ENCODE results near the gene JKAMP. TPM values are rescaled to one million over a fixed set of nuclear protein-coding genes. Genes with fewer than 3 reads are reported as not detected.
"Not testable (repeated sequence)": the region's sequence is repeated elsewhere in the genome, so short reads cannot be mapped to it uniquely, and the experiment has no call there.

Gene JKAMP
- total RNA-seq: 10 to 100 TPM; 31.6 to 31.7 TPM
- long read RNA-seq, transcript JKAMP-203 (7 exons, 1,636 nt): minor isoform, 16 of 63 reads
- long read RNA-seq, transcript JKAMP-201 (7 exons, 1,726 nt): major isoform, 34 of 63 reads
- long read RNA-seq, partial matches to known transcripts: 1 of 63 reads
- long read RNA-seq, other reads (novel, unspliced or antisense): 9 of 63 reads

DNA sequence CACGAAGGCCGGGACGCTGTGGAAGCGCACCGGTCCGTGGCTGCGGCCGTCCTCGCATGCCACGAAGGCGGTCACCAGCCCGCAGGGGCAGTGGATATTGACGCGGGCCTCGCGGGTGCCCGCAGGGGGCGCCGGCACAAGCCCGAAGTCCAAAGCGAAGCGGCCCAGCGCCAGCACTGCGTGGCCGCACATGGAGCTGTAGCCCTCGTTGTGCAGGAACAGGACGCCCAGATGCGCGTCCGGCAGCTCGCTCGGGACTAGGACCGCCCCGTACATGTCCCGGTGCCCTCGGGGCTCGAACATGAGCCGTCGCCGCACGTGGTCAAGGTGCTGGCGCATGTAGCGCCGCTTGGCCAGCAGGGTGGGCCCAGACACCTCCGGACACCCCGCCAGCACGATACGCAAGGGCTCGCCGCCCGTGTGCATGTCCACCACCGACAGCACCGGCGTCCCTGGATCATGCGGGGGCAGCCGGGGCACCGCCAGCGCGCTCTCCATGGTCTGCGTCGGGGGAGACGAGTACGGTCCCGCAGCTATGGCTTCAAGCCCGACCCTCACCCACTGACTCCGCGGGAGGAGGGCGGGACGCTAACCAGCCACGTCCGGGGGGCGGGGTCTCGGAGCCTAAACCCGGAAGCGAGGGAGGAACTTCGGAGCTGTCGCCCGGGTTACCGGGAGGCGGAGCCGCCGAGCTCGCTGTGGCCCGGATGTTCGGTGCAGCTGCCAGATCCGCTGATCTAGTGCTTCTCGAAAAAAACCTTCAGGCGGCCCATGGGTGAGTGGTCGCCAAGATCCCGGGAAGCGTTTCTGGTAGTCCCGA lies at the start of gene JKAMP, which contains the start of gene L3HYPDH:
Gene JKAMP (plus strand): TSS at position 699 of the 820 bp plus-strand sequence. CDS start 73 bp downstream, at position 772.
Gene L3HYPDH (minus strand): TSS at position 590 of the 820 bp plus-strand sequence. CDS start 92 bp downstream, at position 498.
- ATAC-seq (peak; percentile 97), DNase-seq (peak; percentile 99)
- intact Hi-C loops (cut with DNase I): no loop called here

GRCh38 chr14:59435101-59435500 lies 49.2 kb upstream of the JKAMP start:
- intact Hi-C loops (cut with DNase I): no loop called here
- no peak for ATAC-seq
- no peak for DNase-seq

DNA sequence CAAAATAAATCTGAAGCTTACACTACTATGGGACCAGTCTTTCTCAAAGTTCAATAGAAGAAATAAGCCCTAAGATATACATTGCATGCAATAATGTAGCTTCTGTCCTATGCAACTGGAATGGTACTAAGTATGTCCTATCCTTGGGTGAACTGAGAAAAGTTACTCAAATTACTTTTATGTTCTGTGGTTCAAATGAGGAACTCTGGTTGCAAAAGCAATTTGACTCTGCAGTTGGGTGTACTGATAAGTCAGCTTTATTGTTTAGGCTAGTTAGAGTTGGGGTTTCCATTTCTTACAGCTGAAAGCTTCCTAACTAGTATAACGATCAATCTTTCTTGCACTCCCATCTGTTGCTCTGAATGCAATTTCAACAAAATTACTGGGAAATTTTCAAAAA lies 48.3 kb upstream of the JKAMP start:
- intact Hi-C loops (cut with DNase I): no loop called here
- DNase-seq (no peak), ATAC-seq (no peak)

- DNase-seq: no peak
- intact Hi-C loops (cut with DNase I): no loop called here
- ATAC-seq: peak in 1 of 2 donors; percentile 46
These were observed 46.1 kb upstream of the JKAMP start for GRCh38 chr14:59438195-59438647.

DNA sequence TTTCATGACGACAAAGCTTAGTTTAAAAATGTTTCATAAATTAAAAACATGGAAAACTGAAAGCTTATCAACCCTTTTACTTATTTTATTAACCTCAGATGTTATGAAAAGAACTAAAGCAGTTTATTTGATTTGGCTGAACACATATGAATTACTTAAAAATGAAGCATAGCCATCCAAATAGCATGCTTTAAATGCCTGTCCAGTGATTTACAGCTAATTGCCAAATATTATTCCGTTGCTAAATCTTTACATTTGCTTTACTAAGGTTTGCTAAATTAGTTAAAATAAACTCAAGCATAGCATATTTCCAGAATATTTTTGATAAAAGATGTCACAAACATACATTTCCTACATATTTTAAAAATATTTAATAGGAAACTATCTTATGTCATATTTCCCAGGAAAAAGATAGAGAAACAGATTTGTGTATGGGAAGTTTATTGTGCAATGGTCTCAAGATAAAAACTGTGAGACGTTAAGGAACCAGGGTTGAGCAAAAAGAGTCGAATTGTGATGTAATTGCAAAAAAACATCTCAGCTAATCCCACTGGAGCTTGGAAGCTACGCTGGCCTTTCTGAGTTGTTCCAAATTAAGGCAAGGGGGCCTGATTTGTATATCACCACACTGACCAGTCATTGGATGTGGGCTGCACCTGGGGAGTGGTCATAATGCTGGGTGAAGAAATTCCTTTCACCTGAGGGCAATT lies 44.9 kb upstream of the JKAMP start:
- intact Hi-C loops (cut with DNase I): no loop called here
- DNase-seq: no peak
- peak; percentile 58 to 68 for ATAC-seq

GRCh38 chr14:59448673-59449072 lies 35.6 kb upstream of the JKAMP start:
- intact Hi-C loops (cut with DNase I); ATAC-seq; DNase-seq: not testable (repeated sequence)

DNA sequence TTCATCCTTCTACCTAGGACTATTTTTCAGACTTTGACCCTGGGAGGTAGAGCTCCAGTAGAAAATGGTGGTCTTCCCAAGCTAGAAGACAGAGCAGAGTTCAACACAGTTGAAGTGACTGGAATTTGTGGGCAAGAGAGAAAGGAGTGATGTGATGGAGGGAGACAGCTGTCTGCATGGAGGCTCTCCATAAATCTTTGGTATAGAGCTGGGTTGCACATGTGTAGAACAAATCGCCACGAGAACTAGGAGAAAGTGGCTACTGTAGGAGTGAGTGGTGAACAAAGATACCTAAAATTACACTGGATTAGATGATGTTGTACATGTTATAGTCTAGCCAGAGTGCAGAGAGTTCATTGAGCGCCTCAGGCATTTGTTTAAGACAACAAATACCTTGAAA lies 33.6 kb upstream of the JKAMP start:
- intact Hi-C loops (cut with DNase I): no loop called here
- ATAC-seq (no peak), DNase-seq (no peak)

GRCh38 chr14:59451849-59452248 lies 32.5 kb upstream of the JKAMP start:
- ATAC-seq (no peak), DNase-seq (no peak)
- intact Hi-C loops (cut with DNase I): no loop called here

GRCh38 chr14:59454139-59454538 lies 30.2 kb upstream of the JKAMP start:
- ATAC-seq: peak; percentile 90 to 94
- DNase-seq: no peak
- intact Hi-C loops (cut with DNase I): no loop called here

- ATAC-seq: peak in 1 of 2 donors; percentile 77
These were observed 28.9 kb upstream of the JKAMP start for GRCh38 chr14:59455411-59455810.

DNA sequence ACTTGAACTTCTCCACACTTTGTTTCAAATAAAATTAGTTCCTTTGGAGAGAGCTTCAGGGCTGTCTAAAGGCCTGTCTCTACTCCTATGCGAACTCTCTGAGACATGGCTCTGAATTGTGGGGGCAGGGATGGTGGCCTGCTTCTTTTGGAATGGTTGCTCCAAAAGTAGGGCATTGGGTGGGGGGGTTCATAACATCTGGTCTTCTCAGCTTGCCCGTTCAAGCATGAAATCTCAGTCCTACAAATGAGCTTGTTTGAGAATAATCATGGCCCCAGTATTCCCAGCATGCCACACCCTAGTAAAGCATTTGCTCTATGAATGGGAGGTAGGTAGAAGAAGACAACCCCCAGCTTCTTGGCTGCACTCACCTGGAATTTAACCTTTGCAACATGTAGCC lies 25.8 kb upstream of the JKAMP start:
- ATAC-seq: no peak
- no peak for DNase-seq
- intact Hi-C loops (cut with DNase I): no loop called here

More at GRCh38 chr14:59455411-59455810, 28.9 kb upstream of the JKAMP start:
- intact Hi-C loops (cut with DNase I): no loop called here
- no peak for DNase-seq

- DNase-seq (no peak), ATAC-seq (no peak)
- intact Hi-C loops (cut with DNase I): no loop called here
These were observed 23.9 kb upstream of the JKAMP start for GRCh38 chr14:59460378-59460777.

DNA sequence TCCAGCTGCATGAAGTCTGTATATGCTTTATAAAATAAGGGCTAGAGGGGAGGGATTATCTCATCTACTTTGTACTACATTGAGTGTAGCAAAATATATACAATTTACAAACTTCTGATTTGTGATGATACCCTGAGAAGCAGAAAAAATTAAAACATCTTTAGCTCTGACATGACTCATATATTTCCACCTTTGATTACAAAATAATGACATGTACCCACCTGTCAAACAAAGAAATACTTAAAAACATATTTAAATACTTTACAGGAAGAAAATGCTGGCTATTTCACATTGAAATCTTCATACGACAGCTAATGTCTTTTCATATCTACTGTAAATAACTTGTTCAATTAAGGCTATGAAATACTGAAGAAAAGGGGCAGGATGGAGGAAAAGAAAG lies 22.4 kb upstream of the JKAMP start:
- intact Hi-C loops (cut with DNase I): no loop called here
- no peak for ATAC-seq
- DNase-seq: no peak

DNA sequence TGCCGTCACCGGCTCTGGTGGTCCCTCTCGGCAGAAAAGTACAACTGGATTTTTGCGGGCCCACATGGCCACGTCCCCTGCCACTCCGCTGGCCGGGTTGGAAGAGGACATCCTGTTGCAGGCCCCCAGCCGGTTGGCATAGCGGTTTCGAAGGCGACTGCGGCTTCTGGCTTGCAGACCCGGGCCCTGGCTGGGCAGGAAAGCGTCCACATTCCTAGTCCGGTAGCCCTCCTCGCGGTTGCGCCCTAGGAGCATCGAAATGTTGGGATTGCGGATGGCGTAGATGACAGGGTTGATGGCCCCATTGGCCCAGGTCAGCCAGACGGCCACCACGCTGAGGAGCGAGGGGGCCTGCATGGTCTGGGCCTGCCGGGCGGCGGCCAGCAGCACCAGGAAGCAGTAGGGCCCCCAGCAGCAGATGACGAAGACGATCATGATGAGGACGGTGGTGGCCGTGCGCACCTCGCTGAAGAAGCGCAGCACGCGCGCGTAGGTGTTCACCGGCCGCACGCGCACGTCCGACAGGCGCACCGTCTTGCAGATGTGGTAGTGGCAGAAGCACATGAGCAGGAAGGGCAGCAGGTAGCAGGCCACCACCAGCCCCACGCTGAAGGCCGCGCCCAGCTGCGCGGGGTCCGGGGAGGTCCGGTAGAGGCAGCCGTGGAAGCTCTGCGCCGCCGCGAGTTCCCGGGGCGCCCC lies 20.4 kb upstream of the JKAMP start:
- no peak for DNase-seq
- intact Hi-C loops (cut with DNase I): no loop called here
- ATAC-seq: peak; percentile 4 to 5

DNA sequence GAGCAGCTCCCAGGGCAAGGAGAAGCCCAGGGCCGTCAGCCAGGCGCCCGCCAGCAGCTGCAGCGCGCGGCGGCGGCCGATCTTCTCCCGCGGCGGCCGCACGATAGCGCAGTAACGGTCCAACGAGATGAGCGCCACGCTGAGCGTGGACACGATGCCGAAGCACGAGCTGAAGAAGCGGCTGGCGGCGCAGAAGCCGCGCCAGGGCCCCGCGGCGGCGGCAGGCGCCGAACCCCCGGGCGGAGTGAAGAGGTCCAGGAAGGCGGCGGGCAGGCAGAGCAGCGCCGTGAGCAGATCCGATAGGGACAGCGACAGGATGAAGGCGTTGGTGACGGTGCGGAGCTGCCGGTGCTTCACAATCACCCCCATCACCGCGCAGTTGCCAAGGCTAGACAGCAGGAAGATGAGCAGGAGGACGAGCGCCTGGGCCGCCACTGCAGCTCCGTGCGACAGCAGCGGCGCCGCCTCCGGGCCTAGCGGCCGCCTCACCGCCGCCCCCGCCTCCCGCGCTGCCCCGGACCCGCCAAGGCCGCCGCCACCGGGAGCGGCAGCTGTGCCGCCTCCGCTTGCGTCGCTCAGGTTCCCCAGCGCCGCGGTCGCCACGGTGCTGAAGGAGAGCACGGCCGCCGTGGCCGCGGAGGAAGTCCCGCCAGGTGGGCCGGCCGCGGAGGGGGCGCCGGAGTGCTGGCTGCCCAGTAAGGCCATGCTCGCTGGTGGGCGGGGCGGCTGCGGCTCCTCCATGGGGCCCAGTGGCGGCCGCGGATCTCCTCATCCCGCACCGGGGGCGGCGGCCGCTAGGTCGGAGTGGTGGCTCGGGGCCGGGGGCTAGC lies 19.6 kb upstream of the JKAMP start:
- peak; percentile 79 for DNase-seq
- peak; percentile 89 to 92 for ATAC-seq
- intact Hi-C loops (cut with DNase I): no loop called here

DNA sequence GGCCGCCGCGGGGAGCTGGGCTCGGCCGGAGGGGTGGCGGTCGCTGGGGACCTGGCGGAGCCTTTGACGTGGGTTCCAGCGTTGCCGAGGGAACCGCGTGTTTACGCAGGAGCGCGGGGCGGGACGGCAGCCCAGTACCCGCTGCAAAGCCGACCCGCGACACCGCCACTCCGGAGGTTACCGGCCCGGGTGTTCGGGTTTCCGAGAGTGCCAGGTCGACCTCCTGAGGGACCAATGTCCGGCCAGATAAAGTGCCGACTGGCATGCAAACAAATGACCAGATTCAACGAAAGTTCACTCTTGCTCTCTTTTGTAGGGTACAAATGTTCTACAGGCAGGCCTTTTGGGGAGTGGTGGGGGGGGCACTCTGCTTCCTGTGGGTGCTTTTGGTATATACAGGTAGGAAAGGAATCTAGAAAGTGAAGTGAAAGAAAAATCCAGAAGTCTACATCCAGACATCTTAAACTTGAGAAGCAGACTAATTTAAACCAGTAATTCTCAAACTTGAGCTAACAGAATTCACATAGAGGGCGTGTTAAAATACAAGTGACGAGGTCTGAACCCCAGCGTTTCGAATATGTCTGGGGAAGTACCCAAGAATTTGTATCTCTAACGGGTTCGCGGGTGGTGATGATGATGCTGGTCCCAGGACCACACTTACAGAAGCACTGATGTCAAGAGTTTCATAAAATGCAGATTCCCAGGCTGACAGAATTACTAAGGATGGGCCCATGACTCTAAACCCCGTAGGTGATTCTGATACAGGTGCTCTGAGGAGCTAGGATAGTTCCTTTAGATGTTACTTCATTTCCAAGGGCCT lies 18.8 kb upstream of the JKAMP start, which contains the start of gene GPR135:
Gene GPR135 (minus strand): TSS at position 65 of the 820 bp plus-strand sequence. CDS start 154 bp downstream, outside the sequence.
- no peak for DNase-seq
- intact Hi-C loops (cut with DNase I): no loop called here
- ATAC-seq: peak; percentile 62 to 65

DNA sequence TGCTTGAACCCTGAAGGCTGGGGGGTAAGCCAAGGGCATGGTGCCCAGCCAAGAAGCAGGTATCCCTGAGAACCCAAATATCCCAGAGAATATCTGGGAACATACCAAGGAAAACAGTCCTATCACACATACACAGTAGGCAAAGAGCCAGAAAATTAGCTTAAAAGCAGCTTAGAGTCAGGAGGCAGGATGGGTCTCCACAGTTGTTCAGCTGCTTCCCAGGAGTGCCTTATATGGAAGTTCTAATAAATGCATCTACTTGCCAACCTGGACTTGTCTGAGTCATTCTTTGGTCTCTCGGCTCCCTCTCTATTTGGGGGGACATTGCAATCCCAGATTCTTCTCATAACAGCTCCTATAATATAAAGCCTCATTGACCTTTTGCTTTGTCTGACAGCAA lies 10.1 kb upstream of the JKAMP start:
- ATAC-seq: peak; percentile 45 to 48
- intact Hi-C loops (cut with DNase I): no loop called here
- DNase-seq: no peak
